Peyer's patch (tissue), 4 donors: ENCODE measurements around the gene PIMREG.

ENCODE experiments used
- POLR2A ChIP-seq, 2 donors: fragments of 450-650 bp; IDR thresholded peaks; one replicate each; pipeline ENCODE4 v1.5.1; 2017; ENCODE audit warnings: antibody characterized with exemption in 2 of 2, mild to moderate bottlenecking in 2 of 2, moderate library complexity in 2 of 2
- TF ChIP-seq, protein P1 (sequence below), 6 experiments: fragments of 450-650 bp in 4 of 6; fragments of 200-600 bp in 2 of 6; sonication (generic) in 1 of 6; IDR thresholded peaks; one replicate each; pipeline ENCODE4 v1.5.1; 2017 to 2019; ENCODE audit warnings: antibody characterized with exemption in 6 of 6, mild to moderate bottlenecking in 3 of 6, moderate library complexity in 1 of 6

DNA sequence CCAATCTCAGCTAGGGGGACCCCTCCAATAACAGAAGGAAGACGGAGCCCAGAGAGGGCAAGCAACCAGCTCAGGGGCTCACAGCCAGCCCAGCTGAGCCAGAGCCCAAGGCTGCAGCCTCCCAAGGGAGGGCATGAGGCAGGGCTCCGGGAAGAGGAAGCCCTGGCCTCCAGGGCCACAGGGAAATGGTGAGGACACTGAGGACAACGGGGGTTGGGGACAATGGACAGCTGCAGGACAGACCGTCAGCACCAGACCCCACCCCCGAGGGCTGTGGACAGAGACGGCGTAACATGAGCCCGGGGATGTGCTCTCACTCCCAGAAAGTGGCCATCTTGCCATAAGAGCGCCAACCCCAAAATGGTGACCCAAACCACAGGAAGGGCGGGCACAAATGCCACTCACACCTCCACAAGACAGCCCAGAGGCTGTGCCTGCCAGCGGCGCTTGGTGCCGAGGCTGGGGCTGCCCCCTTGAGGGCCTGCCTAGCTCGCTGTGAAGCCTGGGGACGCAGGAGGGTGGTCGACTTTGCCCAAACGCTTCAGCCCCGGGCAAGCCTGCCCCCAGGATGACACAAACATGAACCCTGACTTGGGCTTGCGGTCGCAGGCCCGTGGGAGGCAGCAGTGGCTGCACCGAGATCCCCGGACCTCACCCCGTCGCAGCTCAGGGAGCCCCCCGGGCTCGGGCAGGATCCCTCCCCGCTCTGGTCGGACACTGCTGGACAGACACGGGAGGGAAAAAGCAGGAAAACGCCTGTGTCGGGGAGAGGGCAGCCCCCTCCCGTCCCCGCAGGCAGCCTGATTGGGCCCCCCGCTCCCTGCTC lies 10.5 kb downstream of the PIMREG start:
- TF ChIP-seq, protein P1, sequence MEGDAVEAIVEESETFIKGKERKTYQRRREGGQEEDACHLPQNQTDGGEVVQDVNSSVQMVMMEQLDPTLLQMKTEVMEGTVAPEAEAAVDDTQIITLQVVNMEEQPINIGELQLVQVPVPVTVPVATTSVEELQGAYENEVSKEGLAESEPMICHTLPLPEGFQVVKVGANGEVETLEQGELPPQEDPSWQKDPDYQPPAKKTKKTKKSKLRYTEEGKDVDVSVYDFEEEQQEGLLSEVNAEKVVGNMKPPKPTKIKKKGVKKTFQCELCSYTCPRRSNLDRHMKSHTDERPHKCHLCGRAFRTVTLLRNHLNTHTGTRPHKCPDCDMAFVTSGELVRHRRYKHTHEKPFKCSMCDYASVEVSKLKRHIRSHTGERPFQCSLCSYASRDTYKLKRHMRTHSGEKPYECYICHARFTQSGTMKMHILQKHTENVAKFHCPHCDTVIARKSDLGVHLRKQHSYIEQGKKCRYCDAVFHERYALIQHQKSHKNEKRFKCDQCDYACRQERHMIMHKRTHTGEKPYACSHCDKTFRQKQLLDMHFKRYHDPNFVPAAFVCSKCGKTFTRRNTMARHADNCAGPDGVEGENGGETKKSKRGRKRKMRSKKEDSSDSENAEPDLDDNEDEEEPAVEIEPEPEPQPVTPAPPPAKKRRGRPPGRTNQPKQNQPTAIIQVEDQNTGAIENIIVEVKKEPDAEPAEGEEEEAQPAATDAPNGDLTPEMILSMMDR (IDR thresholded peaks at IDR 0.05): no peak
- no peak for TF ChIP-seq POLR2A (IDR thresholded peaks at IDR 0.05)
